ENCODE data around the gene DEFB121.
"Not testable (repeated sequence)": the region's sequence is repeated elsewhere in the genome, so short reads cannot be mapped to it uniquely, and the experiment has no call there.

The DEFB121 gene

GRCh38 chr20:31406115-31406514 lies at the start of gene DEFB121:
Gene DEFB121, minus strand, starts transcription at chr20:31406215. Its CDS starts 63 bp downstream, at chr20:31406152.
- no peak for DNase-seq (ENCODE audit: low spot score)

DNA sequence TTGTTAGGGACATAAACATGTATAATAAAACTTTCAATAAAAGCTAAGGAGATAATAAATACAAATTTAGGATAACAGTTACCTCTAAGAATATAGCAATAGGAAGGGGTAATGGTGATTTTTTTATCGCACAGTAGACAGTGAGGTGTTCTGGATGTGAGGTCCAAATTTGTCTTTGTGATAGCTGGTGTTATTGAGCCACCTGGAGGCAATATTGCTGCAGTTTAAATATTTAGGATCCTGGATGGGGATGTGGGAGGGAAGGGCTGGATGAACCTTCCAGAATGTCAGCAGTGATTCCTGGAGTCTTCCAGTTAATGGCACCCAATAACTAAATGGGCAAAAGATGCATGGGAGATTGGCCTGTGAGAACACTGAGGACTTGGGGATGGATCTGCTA lies 48.3 kb upstream of the DEFB121 start:
- DNase-seq (ENCODE audit: low spot score), result no peak

- no peak for DNase-seq (ENCODE audit: low spot score)
Measured at GRCh38 chr20:31452575-31452974, 46.6 kb upstream of the DEFB121 start.

- no peak for DNase-seq (ENCODE audit: low spot score)
Measured at GRCh38 chr20:31449511-31450414, 43.7 kb upstream of the DEFB121 start.

DNA sequence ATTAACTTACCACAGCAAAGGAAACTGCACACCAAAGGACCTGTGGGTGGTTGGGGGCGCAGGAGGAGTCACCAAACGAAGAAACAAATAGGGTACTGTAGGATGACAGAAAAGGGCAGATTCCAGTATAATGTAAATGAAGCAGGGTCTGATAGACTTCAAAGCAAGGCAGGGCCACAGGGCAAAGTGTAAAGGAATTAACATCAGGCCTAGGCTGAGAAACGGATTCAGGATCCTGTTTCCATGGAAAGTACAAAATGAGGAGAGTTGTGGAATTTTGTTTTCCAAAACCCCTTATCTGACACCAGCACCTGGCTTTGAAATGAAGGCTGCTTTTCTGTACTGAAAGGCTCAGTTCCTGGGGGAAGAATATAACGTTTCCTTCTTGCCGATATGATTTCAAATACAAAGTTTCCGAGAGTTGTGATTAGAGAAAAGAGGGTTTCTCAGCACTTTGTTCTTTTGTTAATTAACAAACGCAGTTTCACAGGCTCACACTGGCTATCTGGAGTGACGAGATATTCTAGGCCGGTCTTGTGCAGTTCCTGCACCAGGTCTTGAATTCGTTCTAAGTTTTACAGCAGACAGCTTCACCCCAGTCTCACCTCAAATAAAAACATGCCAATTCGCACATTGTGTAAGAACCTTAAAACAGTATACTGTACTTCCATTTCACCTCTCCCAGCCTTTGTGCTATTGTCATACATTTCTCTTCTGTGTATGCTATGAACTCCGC lies 40.2 kb upstream of the DEFB121 start:
- DNase-seq (ENCODE audit: low spot score), result no peak

DNA sequence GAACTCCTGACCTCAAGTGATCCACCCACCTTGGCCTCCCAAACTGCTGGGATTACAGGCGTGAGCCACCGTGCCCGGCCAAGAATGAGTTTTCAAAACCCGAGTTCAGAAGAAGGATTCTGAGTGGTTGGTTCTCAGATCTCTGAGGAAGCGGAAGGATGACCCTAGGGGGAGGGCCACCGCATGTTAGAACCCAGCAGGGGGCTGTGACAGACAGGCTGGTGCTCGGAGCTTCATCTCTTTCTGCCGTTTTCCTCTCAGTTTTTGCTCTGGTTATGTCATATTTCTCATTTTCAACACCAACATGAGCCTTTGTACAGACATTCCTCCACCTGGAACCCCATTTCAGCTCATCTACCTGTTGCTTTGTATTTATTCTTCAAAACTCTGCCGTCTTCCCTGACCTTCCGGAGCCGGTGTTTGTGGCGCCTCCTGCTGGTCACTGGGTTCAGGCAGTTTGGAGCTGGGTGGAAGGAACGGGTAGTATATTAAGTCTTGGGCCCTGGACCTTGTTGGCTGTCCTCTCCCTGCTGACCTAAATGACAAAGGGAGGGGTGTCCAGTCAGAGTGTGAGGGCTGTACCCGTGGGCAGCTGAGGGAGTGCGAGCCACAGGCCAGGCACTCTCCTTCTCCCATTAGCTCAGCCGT lies 34.1 kb upstream of the DEFB121 start, which contains the start of gene DEFB123:
Gene DEFB123 (plus strand): TSS at position 621 of the 648 bp plus-strand sequence. CDS start 67 bp downstream, outside the sequence.
- DNase-seq (ENCODE audit: low spot score), result no peak

GRCh38 chr20:31430568-31431115 lies 24.6 kb upstream of the DEFB121 start:
- DNase-seq (ENCODE audit: low spot score), result no peak

- DNase-seq (ENCODE audit: low spot score), result not testable (repeated sequence)
Measured at GRCh38 chr20:31427576-31427975, 21.6 kb upstream of the DEFB121 start.

DNA sequence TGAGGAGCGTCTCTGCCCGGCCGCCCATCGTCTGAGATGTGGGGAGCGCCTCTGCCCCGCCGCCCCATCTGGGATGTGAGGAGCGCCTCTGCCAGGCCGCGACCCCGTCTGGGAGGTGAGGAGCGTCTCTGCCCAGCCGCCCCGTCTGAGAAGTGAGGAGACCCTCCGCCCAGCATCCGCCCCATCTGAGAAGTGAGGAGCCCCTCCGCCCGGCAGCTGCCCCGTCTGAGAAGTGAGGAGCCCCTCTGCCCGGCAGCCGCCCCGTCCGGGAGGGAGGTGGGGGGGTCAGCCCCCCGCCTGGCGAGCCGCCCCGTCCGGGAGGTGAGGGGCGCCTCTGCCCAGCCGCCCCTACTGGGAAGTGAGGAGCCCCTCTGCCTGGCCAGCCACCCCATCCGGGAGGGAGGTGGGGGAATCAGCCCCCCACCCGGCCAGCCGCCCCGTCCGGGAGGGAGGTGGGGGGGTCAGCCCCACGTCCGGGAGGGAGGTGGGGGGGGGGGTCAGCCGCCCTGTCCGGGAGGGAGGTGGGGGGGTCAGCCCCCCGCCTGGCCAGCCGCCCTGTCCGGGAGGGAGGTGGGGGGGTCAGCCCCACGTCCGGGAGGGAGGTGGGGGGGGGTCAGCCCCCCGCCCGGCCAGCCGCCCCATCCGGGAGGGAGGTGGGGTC lies 21.0 kb upstream of the DEFB121 start:
- DNase-seq (ENCODE audit: low spot score), result not testable (repeated sequence)

DNA sequence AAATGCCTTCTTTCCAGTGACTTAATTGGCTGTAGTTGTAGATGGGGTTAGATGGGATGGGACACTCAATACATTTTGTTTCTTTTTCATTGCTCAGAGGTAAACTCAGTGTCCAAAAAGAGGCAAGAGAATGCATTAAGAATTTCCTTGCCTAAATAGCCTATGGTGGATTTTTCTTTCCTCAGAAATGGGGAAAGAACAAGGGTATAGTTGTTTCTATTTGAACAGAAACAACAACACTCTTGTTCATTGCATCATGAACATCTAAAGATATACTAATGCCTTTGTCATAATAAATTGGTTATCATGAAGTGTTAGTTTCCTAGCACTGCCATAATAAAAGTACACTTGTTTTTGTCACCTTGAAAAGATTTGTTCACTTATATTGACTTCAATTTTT lies 19.8 kb upstream of the DEFB121 start:
- no peak for DNase-seq (ENCODE audit: low spot score)

DNA sequence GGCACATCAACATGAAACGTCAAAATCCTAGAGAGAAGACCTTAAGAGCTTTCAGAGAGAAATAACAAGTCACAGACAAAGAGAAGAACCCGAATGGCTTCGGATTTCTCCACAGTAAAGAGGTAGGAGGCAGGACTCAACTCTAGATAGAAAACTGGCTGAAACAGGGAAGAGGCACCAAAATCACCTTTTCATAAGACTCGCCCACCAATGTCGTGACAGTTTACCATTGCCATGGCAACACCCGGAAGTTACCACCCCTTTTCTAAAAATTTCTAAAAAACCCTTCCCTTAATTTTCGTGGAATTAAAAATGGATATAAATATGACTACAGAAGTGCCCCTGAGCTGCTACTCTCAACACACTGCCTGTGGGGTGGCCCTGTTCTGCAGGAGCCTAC lies 12.3 kb upstream of the DEFB121 start:
- no peak for DNase-seq (ENCODE audit: low spot score)

DNA sequence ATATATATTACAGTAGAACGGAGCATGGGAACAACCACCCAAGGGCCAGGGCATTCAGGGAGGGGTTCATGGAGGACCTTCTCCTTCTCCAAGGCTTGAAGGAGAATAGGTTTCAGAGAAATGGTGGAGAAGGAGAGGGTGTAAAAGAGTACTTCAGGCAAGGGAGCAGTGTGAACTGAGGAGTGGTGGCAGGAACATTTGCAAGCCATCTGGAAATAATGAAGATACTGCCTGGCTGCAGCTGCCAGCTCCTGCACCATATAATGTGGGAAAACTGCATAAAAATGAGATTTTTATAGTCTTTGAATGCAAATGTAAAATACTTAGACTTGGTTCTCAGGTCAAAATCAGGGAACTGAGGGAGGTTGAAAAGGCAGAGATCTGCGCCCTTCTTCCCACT lies 9.6 kb upstream of the DEFB121 start:
- DNase-seq (ENCODE audit: low spot score), result no peak

- no peak for DNase-seq (ENCODE audit: low spot score)
Measured at GRCh38 chr20:31414381-31414780, 8.4 kb upstream of the DEFB121 start.

GRCh38 chr20:31410011-31410410 lies 4.0 kb upstream of the DEFB121 start:
- DNase-seq (ENCODE audit: low spot score), result no peak

GRCh38 chr20:31403886-31404285 lies 2.1 kb downstream of the DEFB121 start:
- no peak for DNase-seq (ENCODE audit: low spot score)

- no peak for DNase-seq (ENCODE audit: low spot score)
Measured at GRCh38 chr20:31394900-31395299, 11.1 kb downstream of the DEFB121 start.

- no peak for DNase-seq (ENCODE audit: low spot score)
Measured at GRCh38 chr20:31392836-31393235, 13.2 kb downstream of the DEFB121 start.

GRCh38 chr20:31390490-31390889 lies 15.5 kb downstream of the DEFB121 start, which contains the start of gene DEFB119:
Gene DEFB119, minus strand, starts transcription at chr20:31390590. Its CDS starts 107 bp downstream, at chr20:31390483.
- DNase-seq (ENCODE audit: low spot score), result no peak

GRCh38 chr20:31374346-31374745 lies 31.7 kb downstream of the DEFB121 start:
- DNase-seq (ENCODE audit: low spot score), result no peak

DNA sequence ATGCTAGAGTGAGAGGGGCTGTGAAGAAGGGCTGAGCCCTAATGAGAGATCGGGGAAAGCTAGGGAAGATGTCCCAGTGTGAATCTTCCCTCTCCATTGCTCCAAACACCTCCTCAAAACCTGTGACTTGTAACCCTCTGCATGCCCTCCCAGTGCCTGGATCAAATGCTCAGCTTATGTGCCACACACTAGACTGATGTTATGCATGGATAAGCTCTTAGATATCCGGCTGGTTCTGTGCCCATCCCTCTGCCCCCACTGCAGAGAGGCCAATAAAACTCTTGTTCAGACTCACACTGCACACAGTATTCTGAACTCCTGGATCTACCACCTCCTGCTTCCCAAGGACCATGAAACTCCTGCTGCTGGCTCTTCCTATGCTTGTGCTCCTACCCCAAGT lies 37.7 kb downstream of the DEFB121 start, which contains the start of gene DEFB118:
Gene DEFB118 (plus strand): TSS at position 301 of the 400 bp plus-strand sequence. CDS start 50 bp downstream, at position 351.
- no peak for DNase-seq (ENCODE audit: low spot score)

DNA sequence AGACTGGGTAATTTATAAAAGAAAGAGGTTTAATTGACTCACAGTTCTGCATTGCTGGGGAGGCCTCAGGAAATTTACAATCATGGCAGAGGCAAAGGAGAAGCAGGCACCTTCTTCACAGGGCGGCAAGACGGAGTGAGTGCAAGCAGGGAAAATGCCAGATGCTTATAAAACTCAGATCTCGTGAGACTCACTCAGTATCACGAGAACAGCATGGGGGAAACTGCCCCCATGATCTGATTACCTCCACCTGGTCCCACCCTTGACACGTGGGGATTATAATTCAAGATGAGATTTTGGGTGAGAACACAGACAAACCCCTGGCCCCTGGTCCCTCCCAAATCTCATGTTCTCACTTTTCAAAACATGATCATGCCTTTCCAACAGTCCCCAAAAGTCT lies 41.7 kb downstream of the DEFB121 start:
- not testable (repeated sequence) for DNase-seq (ENCODE audit: low spot score)

Data from LoVo (cell line).